GM10266 (cell line): ENCODE measurements around the gene STK38L.

ENCODE experiments used
- DNase-seq: peaks from one replicate; pipeline ENCODE4 v3.0.0; 2012; ENCODE audit errors: extremely low spot score
- TF ChIP-seq, protein P1 (sequence below): IDR thresholded peaks from 2 replicates; pipeline ENCODE4 v1.5.1; 2012; ENCODE audit warnings: mild to moderate bottlenecking, low read depth; ENCODE audit not compliant: control insufficient read depth, insufficient read depth; ENCODE audit errors: missing control alignments

The STK38L gene

DNA sequence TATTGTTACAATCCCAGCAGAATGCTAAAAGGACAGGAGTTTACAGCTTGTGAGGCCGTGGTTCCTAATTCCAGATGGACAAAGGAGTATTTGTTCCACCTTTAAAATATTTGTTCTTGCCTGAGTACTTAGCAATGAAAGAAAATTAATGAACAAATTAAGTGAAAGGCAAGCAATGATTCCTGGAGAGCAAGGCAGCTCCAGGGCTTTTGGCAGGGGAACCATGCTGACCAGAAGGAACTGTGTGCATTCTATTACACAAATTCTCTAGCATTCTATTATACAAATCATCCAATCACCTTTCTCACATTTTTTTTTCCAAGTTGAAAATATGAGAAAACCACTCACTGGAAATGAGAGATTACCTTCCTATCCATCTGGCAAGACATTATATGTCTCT lies 86.8 kb downstream of the STK38L start:
- DNase-seq, result no peak
- TF ChIP-seq, protein P1, sequence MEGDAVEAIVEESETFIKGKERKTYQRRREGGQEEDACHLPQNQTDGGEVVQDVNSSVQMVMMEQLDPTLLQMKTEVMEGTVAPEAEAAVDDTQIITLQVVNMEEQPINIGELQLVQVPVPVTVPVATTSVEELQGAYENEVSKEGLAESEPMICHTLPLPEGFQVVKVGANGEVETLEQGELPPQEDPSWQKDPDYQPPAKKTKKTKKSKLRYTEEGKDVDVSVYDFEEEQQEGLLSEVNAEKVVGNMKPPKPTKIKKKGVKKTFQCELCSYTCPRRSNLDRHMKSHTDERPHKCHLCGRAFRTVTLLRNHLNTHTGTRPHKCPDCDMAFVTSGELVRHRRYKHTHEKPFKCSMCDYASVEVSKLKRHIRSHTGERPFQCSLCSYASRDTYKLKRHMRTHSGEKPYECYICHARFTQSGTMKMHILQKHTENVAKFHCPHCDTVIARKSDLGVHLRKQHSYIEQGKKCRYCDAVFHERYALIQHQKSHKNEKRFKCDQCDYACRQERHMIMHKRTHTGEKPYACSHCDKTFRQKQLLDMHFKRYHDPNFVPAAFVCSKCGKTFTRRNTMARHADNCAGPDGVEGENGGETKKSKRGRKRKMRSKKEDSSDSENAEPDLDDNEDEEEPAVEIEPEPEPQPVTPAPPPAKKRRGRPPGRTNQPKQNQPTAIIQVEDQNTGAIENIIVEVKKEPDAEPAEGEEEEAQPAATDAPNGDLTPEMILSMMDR, result no peak

DNA sequence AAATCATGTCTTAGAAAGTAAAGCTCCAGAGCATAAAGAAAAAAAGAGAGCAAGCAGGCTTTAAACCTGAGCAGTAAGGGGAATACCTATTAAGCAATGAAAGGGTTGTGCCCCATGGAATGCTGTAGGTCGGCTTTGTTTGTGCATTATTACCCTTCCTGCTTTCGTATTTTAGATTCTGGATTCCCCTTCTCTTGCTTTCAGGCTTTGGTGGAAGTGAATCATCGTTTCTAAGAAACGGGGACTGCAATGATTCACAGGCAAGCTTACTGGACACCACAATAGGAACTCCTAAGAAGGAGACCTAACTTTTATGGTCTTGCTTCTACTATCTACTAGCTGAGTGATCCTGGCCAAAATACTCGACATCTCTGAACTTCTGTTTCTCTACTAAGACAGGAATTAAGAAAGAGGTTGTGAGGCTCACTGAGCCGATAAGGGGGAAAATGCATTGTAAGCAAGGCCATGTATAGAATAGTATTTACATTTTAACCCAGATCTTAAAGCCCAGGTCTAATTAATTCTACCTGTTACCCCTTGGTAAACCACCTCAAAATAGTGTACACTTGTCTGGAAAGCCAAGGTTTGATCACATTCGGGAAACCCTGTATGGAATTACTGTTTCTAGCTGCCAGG lies 87.3 kb downstream of the STK38L start:
- DNase-seq, result peak; percentile 79
- TF ChIP-seq, protein P1, result no peak

GRCh38 chr12:27331927-27332324 lies 87.8 kb downstream of the STK38L start:
- no peak for DNase-seq

GRCh38 chr12:27332407-27332713 lies 88.3 kb downstream of the STK38L start:
- TF ChIP-seq, protein P1, result no peak
- peak; percentile 29 for DNase-seq

More at GRCh38 chr12:27331927-27332324, 87.8 kb downstream of the STK38L start:
- TF ChIP-seq, protein P1, result no peak

- DNase-seq, result peak; percentile 73
- TF ChIP-seq, protein P1, result no peak
These were observed 88.8 kb downstream of the STK38L start, which contains the start of gene BMAL2 for GRCh38 chr12:27332714-27333402. BMAL2 (plus strand) TSS chr12:27332836; CDS start chr12:27333073, 237 bp downstream.

DNA sequence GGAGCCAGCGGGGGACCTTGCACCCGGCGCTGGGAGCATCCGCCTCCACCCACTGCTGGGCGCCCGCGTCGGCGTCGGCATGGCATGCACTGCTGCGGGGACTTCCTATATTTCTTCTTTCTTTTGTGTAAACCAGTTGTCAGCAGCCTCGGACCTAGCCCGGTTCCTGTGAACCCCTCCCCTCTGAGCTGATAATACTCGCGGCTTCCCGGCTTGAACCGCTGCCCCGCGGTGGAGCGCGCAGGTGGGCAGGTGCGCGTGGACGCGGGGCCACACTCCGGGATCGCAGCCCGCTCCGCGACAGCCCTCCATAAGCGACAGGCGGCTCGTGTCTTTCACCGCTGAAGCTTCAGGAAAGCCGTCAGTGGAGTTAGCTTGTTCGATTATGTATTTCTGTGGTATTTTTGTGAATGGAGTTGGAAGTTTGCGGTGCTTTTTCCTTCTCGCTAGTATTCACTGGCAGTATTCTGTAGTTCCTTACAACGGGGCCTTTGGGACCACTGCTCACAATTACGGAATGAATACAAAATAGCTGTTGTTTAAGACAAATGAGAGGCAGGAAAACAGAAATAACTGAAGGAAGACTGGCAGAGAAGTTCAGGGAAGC lies 89.4 kb downstream of the STK38L start:
- TF ChIP-seq, protein P1, result no peak
- DNase-seq, result peak; percentile 49

DNA sequence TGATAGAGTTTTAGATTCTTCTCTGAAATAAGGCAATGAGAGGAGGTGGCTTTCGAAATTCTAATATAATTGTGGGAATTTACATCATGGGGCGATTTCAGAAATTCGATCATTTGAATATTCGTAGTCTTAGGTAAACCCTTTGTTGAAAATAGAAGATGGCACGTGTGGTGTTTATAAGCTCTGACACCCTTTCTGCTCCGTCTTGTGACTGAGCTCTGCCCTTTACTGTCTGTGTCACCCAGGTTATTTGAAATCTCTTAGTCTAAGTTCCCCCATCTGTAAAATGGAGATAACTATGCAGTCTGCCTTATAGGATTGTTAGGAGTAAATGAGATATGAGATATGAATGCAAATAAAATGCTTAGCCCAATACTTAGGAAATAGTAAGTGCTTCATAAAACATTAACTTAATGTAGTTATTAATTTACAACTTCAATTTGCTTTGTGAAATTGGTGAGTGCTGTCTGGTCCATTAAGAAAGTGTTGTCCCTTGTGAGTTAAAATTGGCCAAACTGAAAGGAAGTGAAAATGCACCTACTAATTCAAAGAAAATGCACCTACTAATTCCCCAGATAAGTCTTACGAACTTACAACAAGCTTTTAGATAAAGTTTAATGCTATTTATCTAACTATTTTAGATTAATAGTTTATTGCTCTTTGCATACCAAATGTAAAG lies 90.1 kb downstream of the STK38L start:
- TF ChIP-seq, protein P1, result no peak
- DNase-seq, result peak; percentile 55
